C4-2B (cell line): ENCODE measurements around the gene CRISPLD2.

Experiments
- H3K27ac ChIP-seq: fragments of 450-650 bp; 2 replicates; pipeline ENCODE4 v1.5.1; 2017
- ZFX ChIP-seq: fragments of 450-650 bp; IDR thresholded peaks from 2 replicates; pipeline ENCODE4 v1.6.1; 2017
- TF ChIP-seq, protein P1 (sequence below): fragments of 450-650 bp; conservative IDR thresholded peaks from 2 replicates; pipeline ENCODE4 v1.5.1; 2017; ENCODE audit warnings: mild to moderate bottlenecking

Gene CRISPLD2

DNA sequence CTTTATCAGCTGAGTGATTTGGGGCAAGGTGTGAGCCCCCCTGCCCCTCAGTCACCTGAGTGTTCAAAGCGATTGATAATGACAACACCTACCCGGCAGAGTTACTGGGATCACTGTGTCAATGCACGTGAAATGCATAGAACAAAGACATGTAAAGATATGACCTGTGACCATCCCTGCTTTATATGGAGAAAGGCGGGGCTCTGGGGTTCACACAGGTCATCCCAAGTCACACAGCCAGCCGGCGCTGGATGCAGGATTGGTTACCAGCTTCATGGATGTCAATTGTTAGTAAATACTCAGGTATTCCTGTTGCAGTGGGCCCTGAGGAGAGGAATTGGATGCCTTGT, 64.4 kb downstream of the CRISPLD2 start:
- TF ChIP-seq ZFX, result no peak
- TF ChIP-seq, protein P1, sequence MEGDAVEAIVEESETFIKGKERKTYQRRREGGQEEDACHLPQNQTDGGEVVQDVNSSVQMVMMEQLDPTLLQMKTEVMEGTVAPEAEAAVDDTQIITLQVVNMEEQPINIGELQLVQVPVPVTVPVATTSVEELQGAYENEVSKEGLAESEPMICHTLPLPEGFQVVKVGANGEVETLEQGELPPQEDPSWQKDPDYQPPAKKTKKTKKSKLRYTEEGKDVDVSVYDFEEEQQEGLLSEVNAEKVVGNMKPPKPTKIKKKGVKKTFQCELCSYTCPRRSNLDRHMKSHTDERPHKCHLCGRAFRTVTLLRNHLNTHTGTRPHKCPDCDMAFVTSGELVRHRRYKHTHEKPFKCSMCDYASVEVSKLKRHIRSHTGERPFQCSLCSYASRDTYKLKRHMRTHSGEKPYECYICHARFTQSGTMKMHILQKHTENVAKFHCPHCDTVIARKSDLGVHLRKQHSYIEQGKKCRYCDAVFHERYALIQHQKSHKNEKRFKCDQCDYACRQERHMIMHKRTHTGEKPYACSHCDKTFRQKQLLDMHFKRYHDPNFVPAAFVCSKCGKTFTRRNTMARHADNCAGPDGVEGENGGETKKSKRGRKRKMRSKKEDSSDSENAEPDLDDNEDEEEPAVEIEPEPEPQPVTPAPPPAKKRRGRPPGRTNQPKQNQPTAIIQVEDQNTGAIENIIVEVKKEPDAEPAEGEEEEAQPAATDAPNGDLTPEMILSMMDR, result no peak
- no peak overlapping the region for H3K27ac ChIP-seq

DNA sequence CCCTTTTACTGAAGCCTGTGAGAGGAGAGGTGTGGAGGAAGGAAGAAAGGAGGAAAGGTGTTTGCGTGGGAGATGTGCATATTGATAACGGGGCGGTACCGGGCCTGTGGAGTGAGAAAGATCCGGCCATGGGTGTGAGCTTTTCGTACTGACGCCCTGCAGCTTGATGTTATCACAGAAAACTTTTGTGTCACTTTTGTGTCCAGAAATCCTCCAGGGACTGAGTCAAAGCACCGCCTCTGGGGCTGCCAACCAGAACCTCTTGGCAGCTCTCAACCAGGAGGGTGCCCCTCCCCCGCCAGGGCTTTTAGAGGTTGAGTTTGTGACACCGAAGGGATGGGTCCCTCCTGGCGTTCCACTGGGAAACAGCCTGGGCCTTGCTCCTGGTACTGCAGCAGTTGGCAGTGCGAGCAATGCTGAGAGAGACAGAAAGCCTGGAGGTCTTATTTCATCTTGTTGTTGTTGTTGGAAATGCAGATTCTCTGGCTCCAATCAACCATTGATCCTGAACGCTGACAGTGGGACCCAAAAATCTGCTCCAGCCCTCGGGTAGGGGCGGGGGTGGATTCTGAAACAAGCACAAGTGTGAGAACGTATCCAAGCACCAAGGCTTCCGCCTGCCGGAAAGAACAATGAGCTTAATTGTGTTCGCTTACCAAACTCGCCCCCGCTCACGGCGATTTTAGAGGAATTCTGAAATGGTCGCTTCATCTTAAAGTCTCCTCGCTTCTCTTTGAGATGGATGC, 65.0 kb downstream of the CRISPLD2 start:
- no peak for TF ChIP-seq ZFX
- TF ChIP-seq, protein P1, result no peak
- no peak overlapping the region for H3K27ac ChIP-seq

DNA sequence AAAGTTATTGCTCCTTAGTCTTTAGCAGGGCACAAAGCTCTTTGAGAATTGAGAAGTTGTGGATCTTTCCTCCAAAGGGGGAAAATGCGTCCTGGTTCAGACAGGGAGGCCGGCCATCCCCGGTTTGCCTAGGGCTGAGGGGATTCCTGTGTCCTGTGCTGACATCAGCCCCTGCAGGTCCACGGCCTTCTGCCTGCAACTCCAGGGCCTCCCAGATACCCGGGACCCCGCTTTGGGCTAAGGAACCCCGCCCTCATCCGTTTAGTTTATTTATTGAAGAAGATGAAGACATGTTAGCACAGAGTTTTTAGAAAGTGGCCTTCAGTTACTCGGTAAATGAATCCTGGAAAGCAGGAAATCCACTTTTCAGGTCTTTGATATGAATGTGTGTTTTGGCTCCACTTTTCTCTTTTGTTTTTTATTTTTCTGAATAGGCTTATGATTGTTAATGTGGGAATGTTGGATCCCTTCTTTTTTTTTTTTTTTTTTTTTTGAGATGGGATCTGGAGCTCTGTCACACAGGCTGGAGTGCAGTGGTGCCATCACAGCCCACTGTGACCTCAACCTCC, 65.6 kb downstream of the CRISPLD2 start:
- H3K27ac ChIP-seq, result no peak overlapping the region
- TF ChIP-seq, protein P1, result no peak
- TF ChIP-seq ZFX, result no peak

DNA sequence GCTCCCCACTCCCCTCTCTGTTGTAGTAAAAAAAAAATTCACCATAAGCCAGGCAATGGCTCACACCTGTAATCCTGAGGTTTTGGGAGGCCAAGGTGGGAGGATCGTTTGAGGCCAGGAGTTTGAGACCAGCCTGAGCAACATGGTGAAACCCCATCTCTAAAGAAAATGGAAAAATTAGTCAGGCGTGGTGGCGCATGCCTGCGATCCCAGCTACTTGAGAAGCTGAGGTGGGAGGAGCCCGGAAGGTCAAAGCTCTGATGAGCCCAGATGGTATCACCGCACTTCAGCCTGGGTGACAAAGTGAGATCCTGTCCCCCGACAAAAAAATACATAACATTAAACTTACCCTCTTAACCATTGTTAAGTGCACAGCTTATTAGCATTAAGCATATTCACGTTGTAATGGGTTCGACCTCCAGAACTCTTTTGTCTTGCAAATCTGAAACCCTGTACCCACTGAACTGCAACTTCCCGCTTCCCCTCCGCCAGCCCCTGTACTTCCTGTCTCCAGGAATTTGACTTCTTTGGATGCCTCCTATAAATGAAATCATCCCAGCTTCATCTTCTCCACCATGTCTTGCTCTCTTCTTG, 66.8 kb downstream of the CRISPLD2 start:
- TF ChIP-seq ZFX, result no peak
- TF ChIP-seq, protein P1, result no peak
- no peak overlapping the region for H3K27ac ChIP-seq

DNA sequence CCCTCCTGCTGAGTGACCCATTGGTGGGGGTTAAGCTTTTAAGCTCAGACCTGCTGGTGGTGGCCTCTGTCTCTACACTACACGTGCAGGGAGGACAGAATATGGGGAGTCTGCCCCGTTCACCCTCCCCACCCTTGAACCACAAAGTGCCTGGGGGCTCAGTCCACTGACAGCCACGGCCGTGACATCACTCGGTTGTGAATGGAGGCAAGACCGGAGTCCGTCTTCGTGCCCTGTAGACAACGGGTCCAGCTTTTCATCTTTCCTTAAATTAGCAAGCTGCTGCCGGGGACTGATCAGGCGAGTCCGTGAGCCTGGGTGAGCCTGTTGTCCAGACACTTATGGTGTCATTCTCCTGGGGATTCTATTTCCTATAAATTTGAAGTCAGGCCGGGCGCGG, 67.4 kb downstream of the CRISPLD2 start:
- no peak overlapping the region for H3K27ac ChIP-seq
- TF ChIP-seq ZFX, result no peak
- TF ChIP-seq, protein P1, result no peak

DNA sequence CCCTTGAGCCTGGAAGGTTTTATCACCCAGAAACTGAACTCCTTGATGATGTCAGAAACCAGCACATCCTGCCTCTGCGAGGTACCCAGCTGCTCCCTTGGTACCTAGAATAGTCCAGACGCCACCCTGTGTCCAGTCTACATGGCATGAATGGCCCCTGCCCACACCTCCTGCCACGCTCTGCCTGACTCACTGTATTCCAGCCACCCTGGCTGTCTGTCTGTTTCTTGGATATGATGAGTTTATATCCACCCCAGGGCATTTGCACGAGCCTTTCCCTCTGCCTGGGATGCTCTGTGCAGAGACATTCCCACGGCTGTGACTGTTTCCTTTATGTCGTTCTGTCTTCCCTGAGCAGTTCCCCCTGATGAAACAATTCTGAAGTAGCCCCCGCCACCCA, 68.7 kb downstream of the CRISPLD2 start:
- H3K27ac ChIP-seq, result no peak overlapping the region
- TF ChIP-seq ZFX, result no peak

DNA sequence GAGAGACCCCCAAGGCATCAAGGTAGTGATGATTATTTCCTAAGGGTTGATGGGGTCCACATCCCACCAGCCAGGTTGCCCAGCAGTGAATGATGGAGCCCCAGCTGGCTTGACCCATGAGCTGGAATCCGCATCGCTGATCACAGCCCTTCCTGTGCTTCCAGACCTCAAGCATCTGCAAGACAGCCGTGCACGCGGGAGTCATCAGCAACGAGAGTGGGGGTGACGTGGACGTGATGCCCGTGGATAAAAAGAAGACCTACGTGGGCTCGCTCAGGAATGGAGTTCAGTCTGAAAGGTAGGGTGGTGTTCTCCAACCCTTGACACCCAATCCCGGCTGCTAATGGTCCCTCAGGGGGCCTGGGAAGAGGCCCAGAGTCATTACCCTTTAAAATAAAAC, 69.3 kb downstream of the CRISPLD2 start:
- no peak for TF ChIP-seq ZFX
- TF ChIP-seq, protein P1, result no peak

DNA sequence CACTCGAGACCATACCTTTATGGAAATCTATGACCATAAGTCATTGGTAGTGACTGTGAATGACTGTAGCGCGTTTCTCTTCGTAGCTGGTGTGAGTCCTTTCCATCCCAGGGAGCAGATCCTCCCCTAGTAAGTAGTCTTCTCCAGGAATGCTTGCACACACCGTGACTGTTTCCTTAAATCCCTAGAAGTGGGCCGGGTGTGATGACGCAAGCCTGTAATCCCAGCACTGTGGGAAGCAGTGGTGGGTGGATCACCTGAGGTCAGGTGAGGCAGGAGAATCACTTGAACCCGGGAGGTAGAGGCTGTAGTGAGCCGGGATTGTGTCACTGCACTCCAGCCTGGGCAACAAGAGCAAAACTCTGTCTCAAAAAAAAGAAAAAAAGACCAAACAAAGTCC, 70.6 kb downstream of the CRISPLD2 start:
- no peak overlapping the region for H3K27ac ChIP-seq
- TF ChIP-seq, protein P1, result no peak
- TF ChIP-seq ZFX, result no peak

More for the DNA sequence above, 69.3 kb downstream of the CRISPLD2 start:
- H3K27ac ChIP-seq, result no peak overlapping the region
